Activated CD8-positive, alpha-beta memory T cell treated with anti-CD3 and anti-CD28 coated beads, Interleukin-2, amount 50 U/mL, for 4 hours (primary cell): ENCODE results near the gene RNASE4.

ENCODE experiments used
- DNase-seq: peaks from one replicate; pipeline ENCODE4 v3.0.0-alpha.2; 2020

RNASE4 gene

DNA sequence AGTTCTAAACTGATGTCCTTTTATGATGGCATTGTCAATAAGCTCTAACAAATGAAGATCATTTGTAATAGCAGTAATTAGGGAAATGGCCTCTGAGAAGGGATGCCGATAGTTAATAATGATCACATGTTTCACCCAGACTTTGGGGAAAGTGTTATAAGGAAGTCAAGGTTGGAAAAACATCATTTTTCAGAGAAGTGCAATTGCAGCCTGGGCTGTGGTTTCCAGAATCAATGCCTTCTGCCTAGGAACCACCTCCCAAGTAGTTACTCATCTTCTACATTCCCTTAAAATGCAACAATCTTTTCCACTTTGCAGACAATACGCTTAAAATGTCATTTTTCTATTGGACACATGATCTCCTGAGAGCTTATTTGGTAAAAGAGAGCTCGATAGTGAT, 62.2 kb downstream of the RNASE4 start:
- no peak for DNase-seq

DNA sequence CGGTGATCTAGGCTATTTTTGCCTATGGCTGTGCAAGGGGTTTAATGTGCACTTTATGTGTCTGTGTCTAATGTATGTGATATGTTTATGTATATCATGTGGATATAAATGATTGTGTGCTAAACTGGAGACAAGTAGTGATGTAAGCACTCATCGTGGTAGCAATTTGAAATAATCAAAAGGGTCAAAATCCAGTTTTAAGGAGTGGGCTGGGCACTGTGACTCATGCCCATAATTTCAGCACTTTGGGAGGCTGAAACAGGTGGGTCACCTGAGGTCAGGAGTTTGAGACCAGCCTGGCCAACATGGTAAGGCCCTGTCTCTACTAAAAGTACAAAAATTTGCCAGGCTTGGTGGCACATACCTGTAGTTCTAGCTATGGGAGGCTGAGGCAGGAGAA, 64.1 kb downstream of the RNASE4 start:
- no peak for DNase-seq

- DNase-seq, result no peak
Measured at GRCh38 chr14:20750194-20750593, 65.8 kb downstream of the RNASE4 start.
